HL-60 (cell line): ENCODE measurements around the gene HPDL.

Experiments used
- DNase-seq, 2 experiments: peaks; one replicate each; pipeline ENCODE4 v3.0.0-alpha.2; 2010 to 2020; ENCODE audit warnings: low read depth in 1 of 2, low spot score in 1 of 2
- H3K27ac ChIP-seq: fragments of 250-450 bp; sonication (Bioruptor Pico); replicated peaks from 2 replicates; pipeline ENCODE4 v1.5.1; 2020; ENCODE audit warnings: mild to moderate bottlenecking, moderate library complexity
- H3K27me3 ChIP-seq: fragments of 250-450 bp; sonication (Bioruptor Pico); 2 replicates; pipeline ENCODE4 v1.5.1; 2021; ENCODE audit warnings: mild to moderate bottlenecking, moderate library complexity; ENCODE audit not compliant: insufficient read depth, poor library complexity, severe bottlenecking
- H3K4me3 ChIP-seq: replicated peaks from 2 replicates; pipeline ENCODE4 v1.5.1; 2011; ENCODE audit warnings: mild to moderate bottlenecking, control low read depth, low read length; ENCODE audit not compliant: insufficient read depth
- GABPA ChIP-seq: IDR thresholded peaks from 2 replicates; pipeline ENCODE4 v1.6.1; 2012; ENCODE audit warnings: low read depth
- POLR2AphosphoS5 ChIP-seq: IDR thresholded peaks from 2 replicates; pipeline ENCODE4 v1.6.1; 2012; ENCODE audit warnings: low read depth
- SPI1 ChIP-seq: IDR thresholded peaks from 2 replicates; pipeline ENCODE4 v1.6.1; 2012; ENCODE audit warnings: low read depth, mild to moderate bottlenecking, borderline replicate concordance
- TF ChIP-seq, protein P1 (sequence below): IDR thresholded peaks from one replicate; pipeline ENCODE4 v1.5.1; 2011; ENCODE audit warnings: low read length, control low read depth, inconsistent platforms; ENCODE audit not compliant: insufficient read depth
- TF ChIP-seq, protein P2 (sequence below): IDR thresholded peaks from 2 replicates; pipeline ENCODE4 v1.6.1; 2012; ENCODE audit warnings: low read depth; ENCODE audit not compliant: insufficient replicate concordance

Gene HPDL

GRCh38 chr1:45339789-45340558 lies 13.3 kb downstream of the HPDL start, which contains the start of the genes MUTYH and TOE1:
Gene MUTYH (minus strand): TSS chr1:45340440. CDS start chr1:45334505, 5,935 bp downstream.
Gene TOE1 (plus strand): TSS chr1:45340170. CDS start chr1:45340253, 83 bp downstream.
- Histone ChIP-seq H3K4me3 (peak within 1 kb of the TSS; percentile 65), H3K27me3 (no peaks in the 10 kb centered on the region), H3K27ac (peak within 1 kb of the TSS; percentile 93)
- peak; percentile 2; the same call in 1 of the 2 replicates for TF ChIP-seq SPI1
- TF ChIP-seq, protein P1, sequence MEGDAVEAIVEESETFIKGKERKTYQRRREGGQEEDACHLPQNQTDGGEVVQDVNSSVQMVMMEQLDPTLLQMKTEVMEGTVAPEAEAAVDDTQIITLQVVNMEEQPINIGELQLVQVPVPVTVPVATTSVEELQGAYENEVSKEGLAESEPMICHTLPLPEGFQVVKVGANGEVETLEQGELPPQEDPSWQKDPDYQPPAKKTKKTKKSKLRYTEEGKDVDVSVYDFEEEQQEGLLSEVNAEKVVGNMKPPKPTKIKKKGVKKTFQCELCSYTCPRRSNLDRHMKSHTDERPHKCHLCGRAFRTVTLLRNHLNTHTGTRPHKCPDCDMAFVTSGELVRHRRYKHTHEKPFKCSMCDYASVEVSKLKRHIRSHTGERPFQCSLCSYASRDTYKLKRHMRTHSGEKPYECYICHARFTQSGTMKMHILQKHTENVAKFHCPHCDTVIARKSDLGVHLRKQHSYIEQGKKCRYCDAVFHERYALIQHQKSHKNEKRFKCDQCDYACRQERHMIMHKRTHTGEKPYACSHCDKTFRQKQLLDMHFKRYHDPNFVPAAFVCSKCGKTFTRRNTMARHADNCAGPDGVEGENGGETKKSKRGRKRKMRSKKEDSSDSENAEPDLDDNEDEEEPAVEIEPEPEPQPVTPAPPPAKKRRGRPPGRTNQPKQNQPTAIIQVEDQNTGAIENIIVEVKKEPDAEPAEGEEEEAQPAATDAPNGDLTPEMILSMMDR = no peak
- TF ChIP-seq POLR2AphosphoS5 = peak; percentile 96
- TF ChIP-seq GABPA = peak; percentile 68
- TF ChIP-seq, protein P2, sequence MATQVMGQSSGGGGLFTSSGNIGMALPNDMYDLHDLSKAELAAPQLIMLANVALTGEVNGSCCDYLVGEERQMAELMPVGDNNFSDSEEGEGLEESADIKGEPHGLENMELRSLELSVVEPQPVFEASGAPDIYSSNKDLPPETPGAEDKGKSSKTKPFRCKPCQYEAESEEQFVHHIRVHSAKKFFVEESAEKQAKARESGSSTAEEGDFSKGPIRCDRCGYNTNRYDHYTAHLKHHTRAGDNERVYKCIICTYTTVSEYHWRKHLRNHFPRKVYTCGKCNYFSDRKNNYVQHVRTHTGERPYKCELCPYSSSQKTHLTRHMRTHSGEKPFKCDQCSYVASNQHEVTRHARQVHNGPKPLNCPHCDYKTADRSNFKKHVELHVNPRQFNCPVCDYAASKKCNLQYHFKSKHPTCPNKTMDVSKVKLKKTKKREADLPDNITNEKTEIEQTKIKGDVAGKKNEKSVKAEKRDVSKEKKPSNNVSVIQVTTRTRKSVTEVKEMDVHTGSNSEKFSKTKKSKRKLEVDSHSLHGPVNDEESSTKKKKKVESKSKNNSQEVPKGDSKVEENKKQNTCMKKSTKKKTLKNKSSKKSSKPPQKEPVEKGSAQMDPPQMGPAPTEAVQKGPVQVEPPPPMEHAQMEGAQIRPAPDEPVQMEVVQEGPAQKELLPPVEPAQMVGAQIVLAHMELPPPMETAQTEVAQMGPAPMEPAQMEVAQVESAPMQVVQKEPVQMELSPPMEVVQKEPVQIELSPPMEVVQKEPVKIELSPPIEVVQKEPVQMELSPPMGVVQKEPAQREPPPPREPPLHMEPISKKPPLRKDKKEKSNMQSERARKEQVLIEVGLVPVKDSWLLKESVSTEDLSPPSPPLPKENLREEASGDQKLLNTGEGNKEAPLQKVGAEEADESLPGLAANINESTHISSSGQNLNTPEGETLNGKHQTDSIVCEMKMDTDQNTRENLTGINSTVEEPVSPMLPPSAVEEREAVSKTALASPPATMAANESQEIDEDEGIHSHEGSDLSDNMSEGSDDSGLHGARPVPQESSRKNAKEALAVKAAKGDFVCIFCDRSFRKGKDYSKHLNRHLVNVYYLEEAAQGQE = peak; percentile 76
- peak; percentile 95 to 98 for DNase-seq

DNA sequence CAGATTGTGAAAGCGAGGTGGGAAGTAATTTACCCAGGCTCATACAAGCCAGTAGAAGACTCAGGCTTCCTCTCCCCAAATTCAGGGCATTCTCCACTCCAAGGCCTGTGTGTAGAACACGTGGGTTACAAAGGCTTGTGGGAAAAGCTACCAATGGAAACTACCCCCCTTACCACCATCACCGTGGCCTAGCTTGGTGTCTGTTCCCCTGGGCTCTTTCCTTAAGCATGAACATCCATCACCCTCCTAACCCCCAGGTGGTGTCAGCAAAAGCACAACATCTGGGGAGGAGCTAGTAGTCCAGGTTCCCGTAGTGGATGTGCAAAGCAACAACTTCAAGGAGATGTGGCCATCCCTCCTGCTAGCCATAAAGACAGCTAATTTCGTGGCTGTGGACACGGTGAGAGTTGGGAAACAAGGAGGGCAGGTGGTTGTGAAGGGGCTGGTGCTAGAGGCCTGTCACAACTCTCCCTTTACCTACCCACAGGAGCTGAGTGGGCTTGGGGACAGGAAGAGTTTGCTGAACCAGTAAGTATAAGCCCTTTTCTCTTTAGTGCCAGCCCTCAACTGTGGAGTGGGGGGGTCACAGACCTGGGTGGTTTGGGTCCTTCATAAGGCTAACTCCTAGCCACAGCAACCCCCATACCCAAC lies 14.2 kb downstream of the HPDL start:
- Histone ChIP-seq H3K27me3 (no peaks in the 10 kb centered on the region), H3K4me3 (peak overlapping the region; percentile 65), H3K27ac (peak overlapping the region; percentile 93)
- TF ChIP-seq GABPA (no peak), SPI1 (no peak; the same call in 1 of the 2 replicates), POLR2AphosphoS5 (no peak)
- TF ChIP-seq, protein P1 = no peak
- TF ChIP-seq, protein P2 = no peak
- peak; percentile 45 to 67 for DNase-seq

DNA sequence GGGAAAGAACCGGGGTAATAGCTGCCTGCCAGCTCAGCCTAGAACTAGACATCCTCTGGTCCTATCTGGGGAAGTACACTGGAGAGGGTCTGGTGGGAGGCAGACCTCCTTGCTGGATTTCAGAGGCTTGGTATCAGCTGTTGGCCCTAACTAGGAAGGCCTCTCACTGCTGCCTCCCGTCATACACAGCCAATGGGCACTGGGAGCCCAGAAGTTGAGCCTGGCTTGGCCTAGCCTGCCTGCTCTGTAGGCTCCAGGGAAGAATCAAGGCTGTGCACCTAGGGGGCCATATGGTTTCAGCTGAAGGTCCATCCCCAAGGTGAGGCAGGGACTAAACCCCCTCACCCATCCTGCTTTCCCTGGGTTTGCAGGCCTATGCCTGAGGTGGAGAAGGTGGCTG lies 17.8 kb downstream of the HPDL start:
- DNase-seq = no peak
- Histone ChIP-seq H3K27me3 (no peaks in the 10 kb centered on the region), H3K4me3 (no peak overlapping the region), H3K27ac (no peak overlapping the region)
- TF ChIP-seq, protein P1 = no peak
- TF ChIP-seq, protein P2 = no peak
